Kidney (tissue), 14 donors: Measurements from ENCODE around the gene GXYLT2. TPM values are rescaled to one million over a fixed set of nuclear protein-coding genes. Genes with fewer than 3 reads are reported as not detected.
A peak's percentile ranks its signal among the peaks of the same experiment; 100 is the strongest.

Experiments
- DNase-seq, 5 donors: peaks; one replicate each; pipeline ENCODE4 v3.0.0-alpha.2; 2013 to 2020
- FAIRE-seq: peaks from 2 replicates; lab custom pipeline; 2012; peaks lifted over from hg19 to GRCh38; lab: Jason Lieb, UNC
- H3K27ac ChIP-seq, 2 donors: one replicate each; pipeline ENCODE4 v1.7.0; 2013; ENCODE audit warnings: low read depth in 2 of 2, low read length in 2 of 2, inconsistent platforms in 1 of 2
- H3K27me3 ChIP-seq: one replicate; pipeline ENCODE4 v1.7.1; 2013; ENCODE audit warnings: low read length, inconsistent platforms; ENCODE audit not compliant: control insufficient read depth, insufficient read depth
- H3K36me3 ChIP-seq, 3 donors: one replicate each; pipeline versions ENCODE4 v1.7.0 to v1.7.1; 2013; ENCODE audit warnings: low read length in 3 of 3, control low read depth in 1 of 3, inconsistent platforms in 1 of 3; ENCODE audit not compliant: insufficient read depth in 3 of 3, control insufficient read depth in 2 of 3
- H3K4me1 ChIP-seq, 3 donors: one replicate each; pipeline versions ENCODE4 v1.7.0 to v1.7.1; 2013; ENCODE audit warnings: low read length in 3 of 3, inconsistent platforms in 1 of 3, low read depth in 1 of 3; ENCODE audit not compliant: control insufficient read depth in 2 of 3, insufficient read depth in 2 of 3
- H3K4me3 ChIP-seq, 3 donors: one replicate each; pipeline versions ENCODE4 v1.7.0 to v1.8.1; 2013; ENCODE audit warnings: low read length in 3 of 3, control low read depth in 1 of 3, inconsistent platforms in 1 of 3
- H3K9ac ChIP-seq, 3 donors: one replicate each; pipeline versions ENCODE4 v1.7.0 to v1.7.1; 2013; ENCODE audit warnings: low read length in 3 of 3, control low read depth in 1 of 3, inconsistent platforms in 1 of 3
- H3K9me3 ChIP-seq, 3 donors: one replicate each; pipeline versions ENCODE4 v1.7.0 to v1.7.1; 2013; ENCODE audit warnings: low read length in 3 of 3, control low read depth in 1 of 3, inconsistent platforms in 1 of 3; ENCODE audit not compliant: control insufficient read depth in 2 of 3, insufficient read depth in 1 of 3
- CTCF ChIP-seq: IDR thresholded peaks from 3 replicates; pipeline ENCODE4 v1.5.1; 2012; ENCODE audit warnings: mild to moderate bottlenecking, moderate library complexity, borderline replicate concordance; ENCODE audit not compliant: insufficient read depth; ENCODE audit errors: extremely low read depth
- intact Hi-C: fragments of 100-400 bp; cut with DNase I; formaldehyde crosslinking; loops from one replicate; pipeline ENCODE4 v1.11.1; 2022
- polyA plus RNA-seq: library from polyadenylated mRNA; stranded (reverse); fragments of 350-450 nt; fragmentation: Illumina TruSeq; extraction: RNeasy Lipid Tissue Mini Kit (QIAGEN cat#74804); gene quantifications from one replicate; pipeline ENCODE4 v1.2.3, GENCODE V29; 2014; ENCODE audit warnings: low read depth, low replicate concordance; ENCODE audit not compliant: insufficient read depth
- total RNA-seq: library from RNA; stranded (reverse); fragmentation: NEBNext Ultra II Directional; extraction: Animal tissue kit (Norgen Biotek cat#: 25700); gene quantifications from one replicate; pipeline ENCODE4 v1.2.1, GENCODE V29; 2021
- donor health status: control.
- donor health status: control.
- donor health status: control.
- donor health status: control.
- donor health status: control.
- donor health status: DM: yes; HTN: yes; CAD: no.
- donor health status: Normal renal cell carcinoma (clear cell type).

The GXYLT2 gene
- total and polyA plus RNA-seq, 2 donors from 2014 or later, result 0.39 to 3.8 TPM

GRCh38 chr3:73018790-73019441 is 131.1 kb downstream of the GXYLT2 start:
- H3K4me3 ChIP-seq, result no peak overlapping the region
- H3K27me3 ChIP-seq, result no peaks in the 10 kb centered on the region
- FAIRE-seq (no peak), DNase-seq (no peak)
- peaks cover 0 to 3% (median 0%) of the 10 kb centered on the region in 3 donors for H3K36me3 ChIP-seq
- no peaks in the 10 kb centered on the region for H3K9me3 ChIP-seq
- TF ChIP-seq CTCF, result no peak
- H3K4me1 ChIP-seq, result peaks cover 0 to 4% (median 0%) of the 10 kb centered on the region in 3 donors
- H3K9ac ChIP-seq, result no peak overlapping the region
- no peak overlapping the region for H3K27ac ChIP-seq
- intact Hi-C loops, result no loop called here

GRCh38 chr3:73021301-73021835 is 133.5 kb downstream of the GXYLT2 start:
- Histone ChIP-seq H3K4me3 (no peak overlapping the region), H3K4me1 (peaks cover 0 to 4% (median 0%) of the 10 kb centered on the region in 3 donors), H3K9ac (no peak overlapping the region), H3K27me3 (no peaks in the 10 kb centered on the region), H3K9me3 (no peaks in the 10 kb centered on the region), H3K27ac (no peak overlapping the region), H3K36me3 (peaks cover 0 to 3% (median 0%) of the 10 kb centered on the region in 3 donors)
- DNase-seq (peak in 1 of 5 donors; percentile 22), FAIRE-seq (no peak)
- intact Hi-C loops, result no loop called here
- no peak for TF ChIP-seq CTCF

GRCh38 chr3:73024836-73025235 is 137.0 kb downstream of the GXYLT2 start:
- Histone ChIP-seq H3K36me3 (no peaks in the 10 kb centered on the region), H3K4me3 (no peak overlapping the region), H3K27me3 (no peaks in the 10 kb centered on the region), H3K9me3 (no peaks in the 10 kb centered on the region), H3K4me1 (no peaks in the 10 kb centered on the region), H3K9ac (no peak overlapping the region), H3K27ac (no peak overlapping the region)
- FAIRE-seq (no peak), DNase-seq (no peak)
- no peak for TF ChIP-seq CTCF
- intact Hi-C loops, result no loop called here
